Measurements from ENCODE around the gene G6PC1. TPM values are rescaled to one million over a fixed set of nuclear protein-coding genes. Genes with fewer than 3 reads are reported as not detected.
"Not testable (repeated sequence)": the region's sequence is repeated elsewhere in the genome, so short reads cannot be mapped to it uniquely, and the experiment has no call there.

G6PC1 gene
- total RNA-seq, 1 experiment from 2014 or later = 0.08 TPM

DNA sequence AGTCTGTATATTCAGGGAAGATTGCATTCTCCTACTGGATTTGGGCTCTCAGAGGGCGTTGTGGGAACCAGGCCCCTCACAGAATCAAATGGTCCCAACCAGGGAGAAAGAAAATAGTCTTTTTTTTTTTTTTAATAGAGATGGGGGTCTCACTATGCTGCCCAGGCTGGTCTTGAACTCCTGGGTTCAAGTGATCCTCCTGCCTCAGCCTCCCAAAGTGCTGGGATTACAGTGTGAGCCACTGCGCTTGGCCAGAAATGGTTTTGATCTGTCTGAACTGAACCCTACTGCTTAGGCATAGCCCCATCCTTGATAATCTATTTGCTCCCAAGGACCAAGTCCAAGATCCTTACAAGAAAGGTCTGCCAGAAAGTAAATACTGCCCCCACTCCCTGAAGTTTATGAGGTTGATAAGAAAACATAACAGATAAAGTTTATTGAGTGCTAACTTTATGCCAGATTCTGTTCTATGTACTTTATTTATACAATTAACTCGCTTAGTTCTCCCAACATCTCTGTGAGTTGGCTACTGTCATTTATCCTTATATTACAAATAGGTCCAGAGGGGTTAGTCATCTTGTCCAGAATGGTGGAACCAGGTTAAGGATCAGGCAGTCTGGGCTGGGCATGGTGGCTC, 13.5 kb downstream of the G6PC1 start:
- H3K27ac ChIP-seq (ENCODE audit: low read length) = no peak overlapping the region
- intact Hi-C loops (cut with micrococcal nuclease; ENCODE audit: unreplicated experiment) (no loop called here), in situ Hi-C loops (cut with HindIII; ENCODE audit: low pct_unique_long_range_greater_than_20kb, low sequenced_read_pairs) (no loop called here)
- no TSS peak for BruUV-seq (replicated peaks)
- H3K4me3 ChIP-seq (ENCODE audit: low read depth in 2 of 2, low read length in 2 of 2) = no peak overlapping the region
- no peaks in the 10 kb centered on the region for H3K9me3 ChIP-seq (ENCODE audit: control insufficient read depth, insufficient read depth, low read depth, low read length)
- POLR2A ChIA-PET = interaction anchor here (0.6 kb wide), 1 partner anchor 78 kb away, joined by 5 read pairs; no protein-coding TSS in a partner anchor
- no peaks in the 10 kb centered on the region for H3K27me3 ChIP-seq (ENCODE audit: control insufficient read depth, insufficient read depth, low read length)
- no peak for TF ChIP-seq POLR2AphosphoS5 (IDR thresholded peaks at IDR 0.05; ENCODE audit: low read depth, low read length)
- TF ChIP-seq, protein P1, sequence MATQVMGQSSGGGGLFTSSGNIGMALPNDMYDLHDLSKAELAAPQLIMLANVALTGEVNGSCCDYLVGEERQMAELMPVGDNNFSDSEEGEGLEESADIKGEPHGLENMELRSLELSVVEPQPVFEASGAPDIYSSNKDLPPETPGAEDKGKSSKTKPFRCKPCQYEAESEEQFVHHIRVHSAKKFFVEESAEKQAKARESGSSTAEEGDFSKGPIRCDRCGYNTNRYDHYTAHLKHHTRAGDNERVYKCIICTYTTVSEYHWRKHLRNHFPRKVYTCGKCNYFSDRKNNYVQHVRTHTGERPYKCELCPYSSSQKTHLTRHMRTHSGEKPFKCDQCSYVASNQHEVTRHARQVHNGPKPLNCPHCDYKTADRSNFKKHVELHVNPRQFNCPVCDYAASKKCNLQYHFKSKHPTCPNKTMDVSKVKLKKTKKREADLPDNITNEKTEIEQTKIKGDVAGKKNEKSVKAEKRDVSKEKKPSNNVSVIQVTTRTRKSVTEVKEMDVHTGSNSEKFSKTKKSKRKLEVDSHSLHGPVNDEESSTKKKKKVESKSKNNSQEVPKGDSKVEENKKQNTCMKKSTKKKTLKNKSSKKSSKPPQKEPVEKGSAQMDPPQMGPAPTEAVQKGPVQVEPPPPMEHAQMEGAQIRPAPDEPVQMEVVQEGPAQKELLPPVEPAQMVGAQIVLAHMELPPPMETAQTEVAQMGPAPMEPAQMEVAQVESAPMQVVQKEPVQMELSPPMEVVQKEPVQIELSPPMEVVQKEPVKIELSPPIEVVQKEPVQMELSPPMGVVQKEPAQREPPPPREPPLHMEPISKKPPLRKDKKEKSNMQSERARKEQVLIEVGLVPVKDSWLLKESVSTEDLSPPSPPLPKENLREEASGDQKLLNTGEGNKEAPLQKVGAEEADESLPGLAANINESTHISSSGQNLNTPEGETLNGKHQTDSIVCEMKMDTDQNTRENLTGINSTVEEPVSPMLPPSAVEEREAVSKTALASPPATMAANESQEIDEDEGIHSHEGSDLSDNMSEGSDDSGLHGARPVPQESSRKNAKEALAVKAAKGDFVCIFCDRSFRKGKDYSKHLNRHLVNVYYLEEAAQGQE (IDR thresholded peaks at IDR 0.05; ENCODE audit: insufficient read depth in 1 of 2, low read depth in 2 of 2, low read length in 1 of 2) = no peak
- no peak for TF ChIP-seq SIN3A (IDR thresholded peaks at IDR 0.05; ENCODE audit: borderline replicate concordance, insufficient read depth, low read depth, low read length)
- TF ChIP-seq TCF7L2 (IDR thresholded peaks at IDR 0.05; ENCODE audit: low read depth, low read length) = no peak
- TF ChIP-seq, protein P2, sequence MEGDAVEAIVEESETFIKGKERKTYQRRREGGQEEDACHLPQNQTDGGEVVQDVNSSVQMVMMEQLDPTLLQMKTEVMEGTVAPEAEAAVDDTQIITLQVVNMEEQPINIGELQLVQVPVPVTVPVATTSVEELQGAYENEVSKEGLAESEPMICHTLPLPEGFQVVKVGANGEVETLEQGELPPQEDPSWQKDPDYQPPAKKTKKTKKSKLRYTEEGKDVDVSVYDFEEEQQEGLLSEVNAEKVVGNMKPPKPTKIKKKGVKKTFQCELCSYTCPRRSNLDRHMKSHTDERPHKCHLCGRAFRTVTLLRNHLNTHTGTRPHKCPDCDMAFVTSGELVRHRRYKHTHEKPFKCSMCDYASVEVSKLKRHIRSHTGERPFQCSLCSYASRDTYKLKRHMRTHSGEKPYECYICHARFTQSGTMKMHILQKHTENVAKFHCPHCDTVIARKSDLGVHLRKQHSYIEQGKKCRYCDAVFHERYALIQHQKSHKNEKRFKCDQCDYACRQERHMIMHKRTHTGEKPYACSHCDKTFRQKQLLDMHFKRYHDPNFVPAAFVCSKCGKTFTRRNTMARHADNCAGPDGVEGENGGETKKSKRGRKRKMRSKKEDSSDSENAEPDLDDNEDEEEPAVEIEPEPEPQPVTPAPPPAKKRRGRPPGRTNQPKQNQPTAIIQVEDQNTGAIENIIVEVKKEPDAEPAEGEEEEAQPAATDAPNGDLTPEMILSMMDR (IDR thresholded peaks at IDR 0.05) = no peak
- CTCF ChIA-PET = interaction anchor here (0.6 kb wide), 1 partner anchor 240 kb away, joined by 3 read pairs; no protein-coding TSS in a partner anchor
- DNase-seq (ENCODE audit: low read depth, low spot score) (no peak), ATAC-seq (no peak)
- no peaks in the 10 kb centered on the region for H3K36me3 ChIP-seq (ENCODE audit: control insufficient read depth, insufficient read depth, low read length)
- H3K4me1 ChIP-seq (ENCODE audit: control insufficient read depth, insufficient read depth, low read length) = no peaks in the 10 kb centered on the region

DNA sequence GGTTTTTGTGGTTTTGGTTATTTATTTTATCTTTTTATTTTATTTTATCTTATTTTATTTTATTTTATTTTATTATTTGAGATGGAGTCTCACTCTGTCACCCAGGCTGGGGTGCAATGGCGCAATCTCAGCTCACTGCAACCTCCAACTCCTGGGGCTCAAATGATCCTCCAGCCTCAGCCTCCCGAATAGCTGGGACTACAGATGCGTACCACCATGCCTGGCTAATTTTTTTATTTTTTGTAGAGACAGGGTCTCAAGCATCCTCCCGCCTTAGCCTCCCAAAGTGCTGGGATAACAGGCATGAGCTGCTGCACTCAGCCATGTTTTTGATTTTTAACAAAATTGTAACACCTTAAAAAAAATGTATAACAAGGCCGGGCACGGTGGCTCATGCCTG, 14.7 kb downstream of the G6PC1 start:
- in situ Hi-C loops (cut with HindIII; ENCODE audit: low pct_unique_long_range_greater_than_20kb, low sequenced_read_pairs) = not testable (repeated sequence)

DNA sequence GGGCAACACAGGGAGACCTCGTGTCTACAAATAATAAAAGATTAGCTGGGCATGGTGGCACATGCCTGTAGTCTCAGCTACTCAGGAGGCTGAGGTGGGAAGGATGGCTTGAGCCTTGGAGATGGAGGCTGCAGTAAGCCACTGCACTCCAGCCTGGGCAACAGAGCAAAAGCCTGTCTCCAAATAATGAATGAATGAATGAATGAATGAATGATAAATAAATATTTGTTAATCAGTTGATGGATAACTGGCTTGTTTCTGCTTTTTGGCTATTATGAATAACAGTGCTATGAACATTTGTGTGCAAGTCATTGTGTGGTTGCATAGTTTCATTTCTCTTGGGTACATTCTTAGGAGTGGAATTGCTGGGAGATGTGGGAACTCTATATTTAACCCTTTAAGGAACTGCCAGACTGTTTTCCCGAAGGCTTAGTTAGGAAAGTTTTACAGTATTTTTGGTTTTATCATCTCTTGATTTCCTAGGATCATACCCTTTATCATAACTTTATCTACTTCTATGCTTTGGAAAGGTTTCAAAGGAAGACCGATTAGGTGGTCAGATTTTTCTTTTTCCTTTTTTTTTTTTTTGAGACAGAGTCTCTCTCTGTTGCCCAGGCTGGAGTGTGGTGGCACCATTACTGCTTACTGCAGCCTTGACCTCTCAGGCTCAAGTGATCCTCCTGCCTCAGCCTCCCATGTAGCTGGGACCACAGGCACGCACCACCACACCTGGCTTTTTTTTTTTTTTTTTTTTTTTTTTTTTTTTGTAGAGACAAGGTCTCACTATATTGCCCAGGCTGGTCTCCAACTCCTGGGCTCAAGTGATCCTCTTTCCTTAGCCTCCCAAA, 16.0 kb downstream of the G6PC1 start:
- DNase-seq (ENCODE audit: low read depth, low spot score); H3K27ac ChIP-seq (ENCODE audit: low read length); H3K4me3 ChIP-seq (ENCODE audit: low read depth in 2 of 2, low read length in 2 of 2); intact Hi-C loops (cut with micrococcal nuclease; ENCODE audit: unreplicated experiment); CTCF ChIA-PET; H3K36me3 ChIP-seq (ENCODE audit: control insufficient read depth, insufficient read depth, low read length); ATAC-seq; H3K9me3 ChIP-seq (ENCODE audit: control insufficient read depth, insufficient read depth, low read depth, low read length); H3K4me1 ChIP-seq (ENCODE audit: control insufficient read depth, insufficient read depth, low read length); BruUV-seq (replicated peaks); in situ Hi-C loops (cut with HindIII; ENCODE audit: low pct_unique_long_range_greater_than_20kb, low sequenced_read_pairs); H3K27me3 ChIP-seq (ENCODE audit: control insufficient read depth, insufficient read depth, low read length): not testable (repeated sequence)
- POLR2A ChIA-PET = interaction anchor here (0.6 kb wide), 1 partner anchor 315 kb away, joined by 3 read pairs; no protein-coding TSS in a partner anchor

More for the DNA sequence above, 14.7 kb downstream of the G6PC1 start:
- H3K4me1 ChIP-seq (ENCODE audit: control insufficient read depth, insufficient read depth, low read length); ATAC-seq; H3K27ac ChIP-seq (ENCODE audit: low read length); H3K27me3 ChIP-seq (ENCODE audit: control insufficient read depth, insufficient read depth, low read length); H3K9me3 ChIP-seq (ENCODE audit: control insufficient read depth, insufficient read depth, low read depth, low read length); intact Hi-C loops (cut with micrococcal nuclease; ENCODE audit: unreplicated experiment); H3K36me3 ChIP-seq (ENCODE audit: control insufficient read depth, insufficient read depth, low read length); DNase-seq (ENCODE audit: low read depth, low spot score); H3K4me3 ChIP-seq (ENCODE audit: low read depth in 2 of 2, low read length in 2 of 2); POLR2A ChIA-PET; BruUV-seq (replicated peaks): not testable (repeated sequence)
- CTCF ChIA-PET = interaction anchor here (0.6 kb wide), 1 partner anchor 116 kb away, joined by 4 read pairs; no protein-coding TSS in a partner anchor

Data from Panc1 (cell line).